SKM-1 treated with dmso at 0.1 percent for 144 hours (cell line): ENCODE data around the gene CCDC83.
"Not testable (repeated sequence)": the region's sequence is repeated elsewhere in the genome, so short reads cannot be mapped to it uniquely, and the experiment has no call there.

ENCODE experiments used
- DNase-seq: peaks from one replicate; lab custom pipeline; 2025; ENCODE audit not compliant: unreplicated experiment; lab: John Stamatoyannopoulos, UW

The CCDC83 gene

GRCh38 chr11:85835263-85835662 lies 19.9 kb upstream of the CCDC83 start:
- no peak for DNase-seq

DNA sequence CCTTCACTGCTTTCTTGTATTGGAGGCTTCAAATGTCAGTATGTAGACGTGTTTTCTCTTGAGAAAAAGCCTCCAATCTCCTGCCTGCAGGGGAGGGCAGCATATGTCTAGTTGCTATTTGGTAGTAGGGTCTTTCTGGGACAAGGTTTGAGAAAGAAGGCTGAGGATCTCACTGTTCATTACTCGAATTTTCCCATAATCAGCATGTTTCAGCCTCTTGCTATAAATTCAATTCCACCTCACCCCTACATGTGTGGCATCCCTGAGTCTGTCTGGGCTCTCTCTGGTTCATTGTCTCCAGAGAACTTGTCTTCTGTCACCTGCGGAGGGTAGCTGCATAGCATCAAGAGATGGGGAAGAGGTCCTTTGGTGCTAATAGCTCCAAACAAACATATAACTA lies 19.5 kb upstream of the CCDC83 start:
- no peak for DNase-seq

DNA sequence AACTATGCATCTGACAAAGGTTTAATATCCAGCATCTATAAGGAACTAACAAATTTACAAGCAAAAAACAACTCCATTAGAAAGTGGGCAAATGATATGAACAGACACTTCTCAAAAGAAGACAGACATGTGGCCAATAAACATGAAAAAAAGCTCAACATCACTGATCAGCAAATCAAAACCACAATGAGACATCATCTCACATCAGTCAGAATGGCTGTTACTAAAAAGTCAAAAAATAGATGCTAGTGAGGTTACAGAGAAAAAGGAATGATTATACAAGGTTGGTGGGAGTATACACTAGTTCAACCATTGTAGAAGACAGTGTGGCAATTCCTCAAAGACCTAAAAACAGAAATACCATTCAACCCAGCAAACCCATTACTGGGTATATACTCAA lies 14.3 kb upstream of the CCDC83 start:
- not testable (repeated sequence) for DNase-seq

- DNase-seq = no peak
Measured at GRCh38 chr11:85843929-85844328, 11.3 kb upstream of the CCDC83 start.

DNA sequence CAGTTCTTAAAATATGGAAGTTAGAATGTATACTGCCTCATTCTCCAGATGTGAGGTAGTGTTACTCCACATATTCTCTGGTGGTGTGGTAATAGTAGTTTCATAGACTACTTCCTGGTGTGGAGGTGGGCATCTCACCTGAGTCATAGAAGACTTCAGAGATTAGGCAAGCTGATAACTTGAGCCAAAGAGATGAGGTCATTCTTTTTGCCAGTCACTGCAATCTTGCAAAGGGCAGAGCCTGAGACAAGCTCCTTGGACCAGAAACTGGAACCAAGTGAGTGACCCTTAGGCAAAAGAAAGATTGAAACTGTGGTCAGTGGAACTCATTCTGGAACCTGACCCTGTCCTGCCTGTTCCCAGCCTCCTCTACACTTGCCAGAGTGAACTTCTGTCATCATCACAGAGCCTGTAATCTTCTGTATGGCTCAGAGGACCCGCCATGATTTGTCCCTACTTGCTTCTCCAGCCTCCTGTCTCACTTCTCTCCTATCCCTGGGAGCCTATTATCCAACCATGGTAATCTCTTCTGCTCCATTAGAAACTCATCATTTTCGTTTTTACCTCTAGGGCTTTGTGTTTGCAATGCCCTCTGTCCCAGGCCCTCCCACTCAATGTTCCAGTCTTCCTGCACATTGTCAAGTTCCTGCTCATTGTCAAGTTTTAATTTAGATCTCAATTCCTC lies 10.6 kb upstream of the CCDC83 start:
- no peak for DNase-seq

GRCh38 chr11:85845124-85845631 lies 10.0 kb upstream of the CCDC83 start:
- DNase-seq = no peak

- no peak for DNase-seq
Measured at GRCh38 chr11:85847436-85847835, 7.7 kb upstream of the CCDC83 start.

GRCh38 chr11:85848006-85848405 lies 7.2 kb upstream of the CCDC83 start:
- no peak for DNase-seq

GRCh38 chr11:85848556-85848955 lies 6.6 kb upstream of the CCDC83 start:
- DNase-seq = no peak

GRCh38 chr11:85852754-85853153 lies 2.4 kb upstream of the CCDC83 start:
- not testable (repeated sequence) for DNase-seq

GRCh38 chr11:85853541-85853940 lies 1.6 kb upstream of the CCDC83 start:
- not testable (repeated sequence) for DNase-seq

- DNase-seq = peak; percentile 34
Measured at GRCh38 chr11:85854212-85854556, 999 bp upstream of the CCDC83 start.

DNA sequence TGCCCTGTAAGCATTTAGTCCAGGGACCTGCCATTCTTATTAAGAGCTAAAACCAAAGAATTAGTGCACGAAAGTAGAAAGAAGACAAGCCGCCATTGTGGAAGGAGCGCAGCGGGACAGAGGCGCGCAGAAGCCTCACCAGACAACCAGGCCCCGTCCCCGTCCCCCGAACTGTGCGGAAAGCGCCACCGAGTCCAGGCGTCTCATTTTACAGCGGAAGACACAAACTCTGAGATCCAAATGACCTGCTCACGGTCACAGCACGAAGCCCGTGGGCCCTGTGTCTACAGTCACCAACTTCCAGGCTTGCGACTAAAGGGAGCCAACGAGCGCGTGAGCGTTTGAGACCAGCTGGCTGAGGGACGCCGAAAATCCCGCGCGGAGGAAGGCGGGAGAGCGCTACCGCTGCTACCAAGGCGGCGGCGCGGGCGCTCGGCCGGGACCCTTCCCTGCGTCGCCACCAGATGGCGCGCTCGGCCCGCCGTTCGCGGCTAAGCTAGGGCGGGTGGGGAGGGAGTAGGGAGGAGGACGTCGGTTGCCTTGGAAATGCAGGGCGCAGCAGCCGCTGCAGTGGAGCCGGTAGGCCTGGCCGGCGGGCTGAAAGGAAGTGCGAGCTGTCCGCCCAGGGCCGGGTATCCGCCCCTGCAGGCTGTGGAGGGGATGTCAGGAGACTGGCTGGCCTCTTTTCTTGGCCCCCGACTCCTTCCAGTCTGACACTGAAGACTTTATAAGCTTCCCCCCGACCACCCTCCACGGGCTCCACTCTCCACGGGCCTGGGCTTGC lies 434 bp upstream of the CCDC83 start:
- peak; percentile 94 for DNase-seq

DNA sequence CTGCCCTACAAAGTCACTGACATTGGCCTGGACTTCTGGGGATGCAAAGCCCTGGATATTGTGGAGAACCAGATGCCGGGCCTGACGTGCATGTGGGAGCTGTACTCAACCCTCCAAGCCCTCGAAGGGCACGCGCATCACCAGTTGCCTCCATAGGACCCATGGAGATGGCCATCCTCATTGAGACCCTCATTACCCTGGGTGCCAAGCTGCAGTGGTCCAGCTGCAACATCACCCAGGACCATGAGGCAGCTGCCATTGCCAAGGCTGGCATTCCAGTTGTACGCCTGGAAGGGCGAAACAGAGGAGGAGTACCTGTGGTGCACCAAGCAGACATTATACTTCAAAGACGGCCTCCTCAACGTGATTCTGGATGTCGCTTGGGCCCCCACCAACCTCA lies 1.9 kb downstream of the CCDC83 start:
- DNase-seq = no peak

- not testable (repeated sequence) for DNase-seq
Measured at GRCh38 chr11:85859541-85859940, 4.4 kb downstream of the CCDC83 start.

DNA sequence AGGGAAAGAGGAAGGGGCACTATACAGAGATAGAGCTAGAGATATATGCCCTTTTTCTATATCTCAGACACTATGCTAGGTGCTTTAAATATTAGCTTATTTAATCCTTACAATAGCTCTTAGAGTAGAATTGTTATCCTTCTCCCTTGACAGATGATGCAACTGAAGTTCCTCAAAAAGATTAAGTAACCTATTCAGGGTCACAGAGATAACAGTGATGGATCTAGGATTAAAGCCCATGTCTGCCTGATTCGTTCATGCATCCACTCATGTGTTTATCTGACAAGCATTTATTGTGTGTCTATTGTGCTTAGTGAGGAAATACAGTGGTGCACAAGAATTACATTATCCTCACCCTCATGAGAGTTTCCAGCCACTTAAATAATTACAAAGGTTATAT lies 8.7 kb downstream of the CCDC83 start:
- peak; percentile 59 for DNase-seq

- DNase-seq = no peak
Measured at GRCh38 chr11:85866137-85866827, 11.1 kb downstream of the CCDC83 start.

DNA sequence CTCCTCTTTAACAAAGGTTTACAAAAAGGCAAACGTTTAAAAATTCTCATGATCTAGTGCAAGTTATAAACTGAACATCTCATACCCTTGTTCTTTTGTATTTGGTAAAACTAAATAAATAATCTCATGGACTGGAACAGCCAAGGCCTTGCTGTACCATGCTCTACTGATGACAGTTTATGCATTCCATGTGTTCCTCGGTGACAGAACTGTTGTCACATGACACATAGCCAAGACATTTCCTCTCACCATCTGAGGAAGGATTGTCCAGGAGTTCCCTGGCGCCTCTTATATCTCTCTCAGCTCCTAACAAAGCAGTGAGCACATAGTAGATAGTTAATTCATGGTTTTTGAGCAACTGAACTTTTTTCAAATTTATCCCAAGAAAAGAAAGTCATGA lies 12.6 kb downstream of the CCDC83 start:
- DNase-seq = no peak

GRCh38 chr11:85869781-85870180 lies 14.6 kb downstream of the CCDC83 start:
- DNase-seq = no peak

GRCh38 chr11:85874265-85874664 lies 19.1 kb downstream of the CCDC83 start:
- DNase-seq = no peak

DNA sequence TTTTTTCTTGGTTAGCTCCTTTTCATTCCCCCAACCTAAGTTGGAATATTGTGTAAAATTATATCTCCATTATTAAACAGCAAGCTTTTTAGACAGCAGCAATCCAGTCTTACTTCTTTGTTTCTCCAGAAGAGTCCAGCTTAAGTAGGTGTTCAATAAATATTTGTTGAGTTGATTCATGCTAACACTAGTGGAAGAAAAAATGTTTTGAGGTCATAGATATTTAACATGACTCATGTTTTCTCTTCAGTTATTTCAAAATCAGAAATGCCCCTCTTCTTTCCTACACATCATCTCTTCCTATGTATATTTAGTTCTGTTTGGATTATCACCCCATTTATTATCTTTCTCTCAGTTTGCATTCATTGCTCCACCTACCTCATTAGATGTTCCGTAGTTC lies 20.3 kb downstream of the CCDC83 start:
- no peak for DNase-seq

DNA sequence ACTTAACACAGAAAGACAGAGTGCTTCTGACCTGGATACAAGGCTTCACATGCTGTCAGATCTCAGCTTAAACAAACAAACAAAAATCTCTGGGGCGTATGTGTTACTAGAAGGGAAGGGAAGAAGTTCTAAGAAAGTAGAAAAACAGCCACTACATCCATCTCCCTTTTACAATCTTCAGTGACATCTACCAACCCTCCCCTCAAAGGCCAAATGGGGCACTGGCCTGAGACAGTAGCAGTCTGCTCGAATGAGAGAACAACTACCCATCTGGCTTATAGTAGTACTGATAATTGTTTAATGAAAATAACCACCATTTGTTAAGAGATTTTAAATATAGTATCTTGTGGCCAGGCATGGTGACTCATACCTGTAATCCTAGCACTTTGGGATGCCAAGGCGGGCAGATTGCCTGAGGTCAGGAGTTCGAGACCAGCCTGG lies 29.4 kb downstream of the CCDC83 start:
- no peak for DNase-seq
